ENCODE data around the gene POU3F3.

Gene POU3F3

GRCh38 chr2:104880076-104880475 lies 26.2 kb downstream of the POU3F3 start:
- peaks cover 4% of the 10 kb centered on the region; the same call in 1 of the 2 replicates for H3K27me3 ChIP-seq (ENCODE audit: control insufficient read depth, low read length)
- no peak overlapping the region for H3K4me3 ChIP-seq (ENCODE audit: low read length)
- H3K79me2 ChIP-seq (ENCODE audit: control insufficient read depth, low read length), result no peaks in the 10 kb centered on the region
- no peaks in the 10 kb centered on the region for H3K4me1 ChIP-seq (ENCODE audit: control insufficient read depth, low read length)
- H3K9me3 ChIP-seq (ENCODE audit: control insufficient read depth, insufficient read depth, low read length), result no peaks in the 10 kb centered on the region
- no peak overlapping the region for H3K27ac ChIP-seq (ENCODE audit: low read depth, low read length)
- no peak overlapping the region for H3K4me2 ChIP-seq (ENCODE audit: low read length)
- H3F3A ChIP-seq (ENCODE audit: control insufficient read depth, insufficient read depth), result no peaks in the 10 kb centered on the region
- H3K36me3 ChIP-seq (ENCODE audit: control insufficient read depth, low read length), result no peaks in the 10 kb centered on the region
- H4K20me1 ChIP-seq (ENCODE audit: control insufficient read depth, insufficient read depth, low read depth, low read length), result no peaks in the 10 kb centered on the region
- TF ChIP-seq EZH2phosphoT487 (IDR thresholded peaks at IDR 0.05; ENCODE audit: borderline replicate concordance, low read length), result no peak
- TF ChIP-seq, protein P1, sequence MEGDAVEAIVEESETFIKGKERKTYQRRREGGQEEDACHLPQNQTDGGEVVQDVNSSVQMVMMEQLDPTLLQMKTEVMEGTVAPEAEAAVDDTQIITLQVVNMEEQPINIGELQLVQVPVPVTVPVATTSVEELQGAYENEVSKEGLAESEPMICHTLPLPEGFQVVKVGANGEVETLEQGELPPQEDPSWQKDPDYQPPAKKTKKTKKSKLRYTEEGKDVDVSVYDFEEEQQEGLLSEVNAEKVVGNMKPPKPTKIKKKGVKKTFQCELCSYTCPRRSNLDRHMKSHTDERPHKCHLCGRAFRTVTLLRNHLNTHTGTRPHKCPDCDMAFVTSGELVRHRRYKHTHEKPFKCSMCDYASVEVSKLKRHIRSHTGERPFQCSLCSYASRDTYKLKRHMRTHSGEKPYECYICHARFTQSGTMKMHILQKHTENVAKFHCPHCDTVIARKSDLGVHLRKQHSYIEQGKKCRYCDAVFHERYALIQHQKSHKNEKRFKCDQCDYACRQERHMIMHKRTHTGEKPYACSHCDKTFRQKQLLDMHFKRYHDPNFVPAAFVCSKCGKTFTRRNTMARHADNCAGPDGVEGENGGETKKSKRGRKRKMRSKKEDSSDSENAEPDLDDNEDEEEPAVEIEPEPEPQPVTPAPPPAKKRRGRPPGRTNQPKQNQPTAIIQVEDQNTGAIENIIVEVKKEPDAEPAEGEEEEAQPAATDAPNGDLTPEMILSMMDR (IDR thresholded peaks at IDR 0.05; ENCODE audit: low read depth, low read length, poor library complexity, severe bottlenecking), result no peak
- H3K9me2 ChIP-seq (replicated peaks; ENCODE audit: control insufficient read depth, low read length), result no peaks in the 10 kb centered on the region

DNA sequence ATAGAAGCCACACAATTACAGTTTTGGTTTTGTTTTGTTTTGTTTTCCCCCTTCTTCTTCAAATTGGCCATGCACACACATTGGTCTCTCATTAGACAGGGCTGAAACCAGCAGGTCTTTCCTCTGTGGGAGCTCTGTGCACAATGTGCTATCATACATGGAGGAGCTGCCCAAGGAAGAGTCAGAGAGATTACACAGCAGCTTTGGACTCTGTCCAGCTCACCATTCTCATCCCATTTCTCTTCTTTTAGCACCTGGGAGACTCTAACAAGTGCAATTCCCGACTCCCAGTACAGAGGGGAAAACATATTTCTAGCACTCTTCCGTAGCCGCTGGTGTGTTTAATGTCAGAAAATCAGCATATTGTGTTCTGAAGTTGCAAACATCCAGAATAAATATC lies 29.4 kb downstream of the POU3F3 start:
- no peak overlapping the region for H3K4me3 ChIP-seq (ENCODE audit: low read length)
- no peaks in the 10 kb centered on the region for H3K36me3 ChIP-seq (ENCODE audit: control insufficient read depth, low read length)
- H3F3A ChIP-seq (ENCODE audit: control insufficient read depth, insufficient read depth), result no peaks in the 10 kb centered on the region
- H3K27me3 ChIP-seq (ENCODE audit: control insufficient read depth, low read length), result peaks cover 4% of the 10 kb centered on the region; the same call in 1 of the 2 replicates
- no peaks in the 10 kb centered on the region for H4K20me1 ChIP-seq (ENCODE audit: control insufficient read depth, insufficient read depth, low read depth, low read length)
- TF ChIP-seq, protein P1 (IDR thresholded peaks at IDR 0.05; ENCODE audit: low read depth, low read length, poor library complexity, severe bottlenecking), result no peak
- no peak for TF ChIP-seq EZH2phosphoT487 (IDR thresholded peaks at IDR 0.05; ENCODE audit: borderline replicate concordance, low read length)
- H3K9me3 ChIP-seq (ENCODE audit: control insufficient read depth, insufficient read depth, low read length), result no peaks in the 10 kb centered on the region
- no peaks in the 10 kb centered on the region for H3K9me2 ChIP-seq (replicated peaks; ENCODE audit: control insufficient read depth, low read length)
- H3K79me2 ChIP-seq (ENCODE audit: control insufficient read depth, low read length), result no peaks in the 10 kb centered on the region
- H3K4me2 ChIP-seq (ENCODE audit: low read length), result no peak overlapping the region
- no peaks in the 10 kb centered on the region for H3K4me1 ChIP-seq (ENCODE audit: control insufficient read depth, low read length)
- no peak overlapping the region for H3K27ac ChIP-seq (ENCODE audit: low read depth, low read length)

DNA sequence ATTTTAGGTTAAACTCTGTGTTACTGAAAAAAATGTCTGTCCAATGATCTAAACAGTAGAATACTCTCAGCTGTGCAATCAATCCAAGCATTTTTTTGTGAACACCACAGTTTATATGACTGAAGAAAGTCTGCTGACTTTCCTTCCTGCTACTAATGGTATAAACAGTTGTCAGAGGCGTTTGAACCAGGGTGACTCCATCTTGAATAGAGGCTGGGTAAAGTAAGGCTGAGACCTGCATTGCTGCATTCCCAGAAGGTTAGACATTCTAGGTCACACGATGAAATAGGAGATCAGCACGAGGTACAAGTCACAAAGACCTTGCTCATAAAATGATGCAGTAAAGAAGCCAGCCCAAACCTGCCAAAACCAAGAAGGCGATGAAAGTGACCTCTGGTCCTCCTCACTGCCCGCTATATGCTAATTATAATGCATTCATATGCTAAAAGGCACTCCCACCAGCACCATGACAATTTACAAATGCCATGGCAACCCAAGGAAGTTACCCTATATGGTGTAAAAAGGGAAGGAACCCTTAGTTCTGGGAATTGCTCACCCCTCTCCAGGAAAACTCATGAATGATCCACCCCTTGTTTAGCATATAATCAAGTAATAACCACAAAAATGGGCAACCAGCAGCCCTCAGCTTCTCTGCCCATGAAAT lies 31.3 kb downstream of the POU3F3 start:
- Histone ChIP-seq H3K4me3 (ENCODE audit: low read length) (no peak overlapping the region), H3F3A (ENCODE audit: control insufficient read depth, insufficient read depth) (no peaks in the 10 kb centered on the region), H3K79me2 (ENCODE audit: control insufficient read depth, low read length) (no peaks in the 10 kb centered on the region), H3K4me2 (ENCODE audit: low read length) (no peak overlapping the region), H3K9me2 (replicated peaks; ENCODE audit: control insufficient read depth, low read length) (no peaks in the 10 kb centered on the region), H3K27ac (ENCODE audit: low read depth, low read length) (no peak overlapping the region), H3K27me3 (ENCODE audit: control insufficient read depth, low read length) (peaks cover 4% of the 10 kb centered on the region; the same call in 1 of the 2 replicates), H3K36me3 (ENCODE audit: control insufficient read depth, low read length) (no peaks in the 10 kb centered on the region), H4K20me1 (ENCODE audit: control insufficient read depth, insufficient read depth, low read depth, low read length) (no peaks in the 10 kb centered on the region), H3K9me3 (ENCODE audit: control insufficient read depth, insufficient read depth, low read length) (no peaks in the 10 kb centered on the region), H3K4me1 (ENCODE audit: control insufficient read depth, low read length) (no peaks in the 10 kb centered on the region)
- TF ChIP-seq, protein P1 (IDR thresholded peaks at IDR 0.05; ENCODE audit: low read depth, low read length, poor library complexity, severe bottlenecking), result no peak
- no peak for TF ChIP-seq EZH2phosphoT487 (IDR thresholded peaks at IDR 0.05; ENCODE audit: borderline replicate concordance, low read length)
